Measurements from ENCODE around the gene CFL2. TPM values are rescaled to one million over a fixed set of nuclear protein-coding genes. Genes with fewer than 3 reads are reported as not detected.

Gene CFL2
- polyA plus RNA-seq, 1 of the 3 experiments (the other 2 are of a cell fraction): 48.1 TPM

DNA sequence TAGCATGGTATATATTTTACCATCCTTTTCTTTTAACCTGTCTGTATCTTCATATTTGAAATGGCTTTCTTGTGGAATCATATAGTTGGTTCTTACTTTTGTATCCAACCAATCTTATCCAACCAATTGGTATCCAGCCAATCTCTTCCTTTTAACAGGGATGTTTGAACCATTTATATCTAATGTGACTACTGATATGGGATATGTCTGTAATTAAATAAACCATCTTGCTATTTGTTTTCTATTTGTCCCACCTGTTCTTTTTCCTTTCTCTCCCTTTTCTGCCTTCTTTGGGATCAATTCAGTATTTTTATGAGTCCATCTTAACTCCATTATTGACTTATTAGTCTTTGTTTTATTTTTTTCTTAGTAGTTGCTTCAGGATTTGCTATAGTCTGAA, 53.6 kb downstream of the CFL2 start:
- Histone ChIP-seq H3K36me3 (replicated peaks in 1 of 2; ENCODE audit: control insufficient read depth in 1 of 2, insufficient read depth in 2 of 2, low read length in 1 of 2) (no peaks in the 10 kb centered on the region), H3K27me3 (ENCODE audit: insufficient read depth) (no peaks in the 10 kb centered on the region), H3K4me3 (ENCODE audit: low read depth in 2 of 2, low read length in 1 of 2) (no peak overlapping the region), H3K4me1 (ENCODE audit: control insufficient read depth in 1 of 2, insufficient read depth in 2 of 2, low read depth in 1 of 2, low read length in 1 of 2) (peaks cover 0 to 7% of the 10 kb centered on the region in 2 experiments; a peak in 3 of 4 replicates), H3K9me2 (no peaks in the 10 kb centered on the region), H3F3A (replicated peaks; ENCODE audit: insufficient read depth) (peaks cover 7% of the 10 kb centered on the region), H3K4me2 (no peak overlapping the region), H2AFZ (ENCODE audit: low read depth) (no peak overlapping the region), H3K9me3 (no peaks in the 10 kb centered on the region), H3K79me2 (ENCODE audit: insufficient read depth) (no peaks in the 10 kb centered on the region), H3K9ac (no peak overlapping the region), H3K27ac (ENCODE audit: low read depth in 2 of 2, low read length in 1 of 2) (no peak overlapping the region), H4K20me1 (ENCODE audit: insufficient read depth) (no peaks in the 10 kb centered on the region)
- TF ChIP-seq EP300 (IDR thresholded peaks at IDR 0.05; ENCODE audit: borderline replicate concordance in 1 of 2, low read depth in 1 of 2, low read length in 1 of 2): no peak
- no peak for TF ChIP-seq TCF12 (IDR thresholded peaks at IDR 0.05)
- no peak for TF ChIP-seq POLR2AphosphoS5 (IDR thresholded peaks at IDR 0.05; ENCODE audit: low read depth, low read length)
- TF ChIP-seq TAF1 (IDR thresholded peaks at IDR 0.05; ENCODE audit: borderline replicate concordance, low read depth, low read length): no peak
- TF ChIP-seq ELF1 (IDR thresholded peaks at IDR 0.05): no peak
- no peak for TF ChIP-seq FOXM1 (IDR thresholded peaks at IDR 0.05; ENCODE audit: low read depth)
- TF ChIP-seq PBX3 (IDR thresholded peaks at IDR 0.05): no peak
- TF ChIP-seq GATA2 (CRISPR knock-in tag; IDR thresholded peaks at IDR 0.05): no peak
- TF ChIP-seq MXI1 (IDR thresholded peaks at IDR 0.05; ENCODE audit: low read depth, low read length): no peak
- TF ChIP-seq RFX5 (IDR thresholded peaks at IDR 0.05; ENCODE audit: low read length): no peak
- TF ChIP-seq SMC3 (IDR thresholded peaks at IDR 0.05; ENCODE audit: low read depth, low read length): no peak
- TF ChIP-seq NFIC (IDR thresholded peaks at IDR 0.05; ENCODE audit: borderline replicate concordance): no peak
- TF ChIP-seq, protein P1, sequence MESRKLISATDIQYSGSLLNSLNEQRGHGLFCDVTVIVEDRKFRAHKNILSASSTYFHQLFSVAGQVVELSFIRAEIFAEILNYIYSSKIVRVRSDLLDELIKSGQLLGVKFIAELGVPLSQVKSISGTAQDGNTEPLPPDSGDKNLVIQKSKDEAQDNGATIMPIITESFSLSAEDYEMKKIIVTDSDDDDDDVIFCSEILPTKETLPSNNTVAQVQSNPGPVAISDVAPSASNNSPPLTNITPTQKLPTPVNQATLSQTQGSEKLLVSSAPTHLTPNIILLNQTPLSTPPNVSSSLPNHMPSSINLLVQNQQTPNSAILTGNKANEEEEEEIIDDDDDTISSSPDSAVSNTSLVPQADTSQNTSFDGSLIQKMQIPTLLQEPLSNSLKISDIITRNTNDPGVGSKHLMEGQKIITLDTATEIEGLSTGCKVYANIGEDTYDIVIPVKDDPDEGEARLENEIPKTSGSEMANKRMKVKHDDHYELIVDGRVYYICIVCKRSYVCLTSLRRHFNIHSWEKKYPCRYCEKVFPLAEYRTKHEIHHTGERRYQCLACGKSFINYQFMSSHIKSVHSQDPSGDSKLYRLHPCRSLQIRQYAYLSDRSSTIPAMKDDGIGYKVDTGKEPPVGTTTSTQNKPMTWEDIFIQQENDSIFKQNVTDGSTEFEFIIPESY (IDR thresholded peaks at IDR 0.05; ENCODE audit: borderline replicate concordance, low read depth): no peak
- no peak for TF ChIP-seq EZH2phosphoT487 (IDR thresholded peaks at IDR 0.05; ENCODE audit: borderline replicate concordance, low read depth)
- no peak for TF ChIP-seq MAX (IDR thresholded peaks at IDR 0.05; ENCODE audit: low read depth)
- TF ChIP-seq REST (IDR thresholded peaks at IDR 0.05; ENCODE audit: low read depth, low read length): no peak
- TF ChIP-seq GABPA (IDR thresholded peaks at IDR 0.05; ENCODE audit: low read depth): no peak
- TF ChIP-seq CHD2 (IDR thresholded peaks at IDR 0.05; ENCODE audit: low read length, partially characterized antibody): no peak
- no peak for DNase-seq
- ChIA-PET CTCF (interaction anchor here (1.4 kb wide), 1 partner anchor 12 kb away, joined by 5 read pairs; no protein-coding TSS in a partner anchor), POLR2A (no interaction called here)

Small RNA genes lying within 50 kb of the gene (small RNA-seq; reads per million reads assigned to genes)
- 0 reads per million in 7 experiments for gene RNU6-1261P

Other genes starting within 250 kb of the CFL2 start
- gene EAPP, start 174.9 kb downstream of the CFL2 start, polyA plus RNA-seq (2012; rRNA removed): 30.0 and 34.5 TPM in 2 replicates
- gene SNX6, start 84.4 kb downstream of the CFL2 start, polyA plus RNA-seq (2012; rRNA removed): 33.1 and 67.0 TPM in 2 replicates
- gene BAZ1A, start 160.8 kb upstream of the CFL2 start, polyA plus RNA-seq (2012; rRNA removed): 17.4 and 19.3 TPM in 2 replicates